Inferior parietal cortex (tissue), 1 donor: ENCODE data around the gene PCSK4.

Experiments
- DNase-seq: peaks from one replicate; pipeline ENCODE4 v3.0.0-alpha.2; 2016; ENCODE audit errors: extremely low spot score

PCSK4 gene

DNA sequence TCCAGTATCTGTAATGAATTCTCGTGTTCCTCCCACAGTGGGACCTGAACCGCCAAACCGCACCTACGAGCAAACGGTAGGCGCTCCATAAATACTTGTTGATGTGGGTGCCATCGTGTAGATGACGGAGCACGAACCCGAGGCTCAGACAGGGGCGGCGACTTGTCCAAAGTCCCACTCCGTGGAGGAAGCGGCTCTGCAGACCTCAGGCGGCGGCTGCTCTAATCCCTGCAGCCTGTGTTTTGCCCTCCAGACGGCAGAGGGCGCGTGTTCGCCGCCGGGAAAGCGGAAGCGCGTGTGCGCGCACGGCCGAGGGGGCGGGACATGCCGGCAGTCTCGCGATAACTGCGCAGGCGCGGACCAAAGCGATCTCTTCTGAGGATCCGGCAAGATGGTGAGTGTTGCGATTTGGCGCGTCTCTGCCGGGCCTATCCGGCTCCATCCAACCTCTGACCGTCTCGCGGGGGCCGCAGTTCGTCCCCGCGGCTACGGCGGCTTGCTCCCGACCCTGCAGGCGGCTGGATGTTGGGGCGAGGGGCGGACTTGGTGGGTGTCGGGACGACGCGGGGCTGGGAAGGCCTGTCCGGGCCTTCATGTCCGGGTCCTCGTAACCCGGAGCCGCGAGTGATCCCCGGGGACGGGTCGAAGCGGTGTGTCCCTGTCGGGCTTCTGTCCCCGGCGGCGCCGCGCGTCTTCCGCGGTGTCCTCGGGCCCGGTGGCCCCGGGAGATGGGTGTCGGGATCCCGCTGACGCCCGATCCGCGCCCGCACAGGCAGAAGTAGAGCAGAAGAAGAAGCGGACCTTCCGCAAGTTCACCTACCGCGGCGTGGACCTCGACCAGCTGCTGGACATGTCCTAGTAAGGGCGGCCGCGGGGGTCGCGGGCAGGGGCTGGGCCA, 51.9 kb downstream of the PCSK4 start, which contains the start of gene RPS15:
Gene RPS15 (plus strand): TSS at position 362 of the 898 bp plus-strand sequence. CDS start 30 bp downstream, at position 392.
- DNase-seq = peak; percentile 94

DNA sequence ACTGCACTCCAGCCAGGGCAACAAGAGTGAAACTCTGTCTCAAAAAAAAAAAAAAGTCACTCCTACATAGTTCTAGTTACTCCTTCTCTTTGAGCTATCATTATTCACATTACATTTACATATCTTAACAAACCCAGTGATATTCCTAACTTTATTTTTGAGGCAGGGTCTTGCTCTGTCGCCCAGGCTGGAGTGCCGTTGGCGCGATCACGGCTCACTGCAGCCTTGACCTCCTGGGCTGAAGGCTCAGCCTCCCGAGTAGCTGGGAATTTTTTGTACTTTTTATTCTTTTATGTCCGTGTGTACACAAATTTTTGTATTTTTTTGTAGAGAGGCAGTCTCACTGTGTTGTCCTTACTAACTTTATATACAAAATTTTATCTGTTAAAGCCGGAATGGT, 52.5 kb downstream of the PCSK4 start:
- no peak for DNase-seq

DNA sequence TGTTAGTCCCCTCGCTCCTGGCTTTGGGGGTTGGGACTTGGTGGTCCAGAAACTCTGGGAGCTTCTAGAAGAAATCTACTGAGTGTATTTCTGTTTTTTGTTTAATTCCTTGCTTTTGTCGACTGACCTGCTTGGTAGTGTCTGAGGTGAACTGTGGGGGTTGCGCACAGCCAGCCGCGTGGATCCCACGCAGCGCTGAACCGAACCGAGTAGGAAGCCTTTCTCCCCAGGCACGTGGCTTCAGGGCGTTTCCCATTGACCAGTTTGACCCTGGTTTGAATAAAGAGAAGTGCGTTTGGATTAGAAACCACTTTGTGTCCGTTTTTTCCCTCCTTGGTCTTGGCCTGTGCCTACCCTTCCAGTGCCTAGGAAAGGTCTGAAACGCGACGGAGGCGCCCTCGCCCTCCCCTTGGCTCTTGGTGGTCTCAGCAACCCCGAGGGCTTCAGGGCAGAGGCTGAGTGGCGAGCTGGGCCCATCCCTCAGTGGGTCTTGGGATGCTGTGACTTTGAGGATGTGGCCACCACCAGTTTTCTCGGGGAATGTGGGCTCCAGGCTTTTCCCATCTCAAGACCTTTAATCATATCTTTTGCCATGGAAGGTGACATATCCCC, 54.7 kb downstream of the PCSK4 start:
- DNase-seq = no peak

DNA sequence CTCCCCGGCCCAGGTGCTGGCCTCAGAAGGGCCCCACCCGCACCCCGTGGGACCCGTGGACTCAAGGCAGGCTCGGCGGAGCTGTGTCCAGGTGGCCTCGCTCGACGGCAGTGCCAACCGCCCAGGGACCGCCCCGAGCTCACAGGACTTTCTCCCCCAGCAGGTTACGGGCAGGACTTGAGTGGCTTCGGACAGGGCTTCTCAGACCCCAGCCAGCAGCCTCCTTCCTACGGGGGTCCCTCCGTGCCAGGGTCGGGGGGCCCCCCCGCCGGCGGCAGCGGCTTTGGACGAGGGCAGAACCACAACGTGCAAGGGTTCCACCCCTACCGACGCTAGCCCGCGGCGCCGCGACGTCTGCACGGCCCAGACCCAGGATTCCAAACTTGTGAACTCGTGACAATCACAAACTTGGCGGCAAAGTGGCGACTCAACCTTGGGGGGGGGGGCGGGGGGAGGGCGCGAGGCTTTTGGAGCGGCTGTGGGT, 55.5 kb downstream of the PCSK4 start:
- DNase-seq = no peak

DNA sequence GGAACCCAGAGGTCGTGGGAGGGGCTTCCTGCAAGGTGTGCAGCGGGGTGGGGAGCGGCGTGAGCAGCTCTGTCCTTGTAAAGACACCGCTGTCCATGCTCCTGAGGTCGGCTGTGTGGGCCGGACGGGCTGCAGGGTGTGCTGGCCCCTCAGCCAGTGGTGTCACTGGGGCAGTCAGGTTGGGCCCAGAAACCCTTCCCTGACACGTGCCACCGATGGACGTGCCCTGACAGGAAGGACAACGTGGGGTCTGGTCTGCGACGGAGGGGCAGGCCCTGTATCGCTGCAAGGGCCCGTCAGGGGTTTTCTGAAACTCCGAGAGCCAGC, 56.1 kb downstream of the PCSK4 start:
- no peak for DNase-seq

DNA sequence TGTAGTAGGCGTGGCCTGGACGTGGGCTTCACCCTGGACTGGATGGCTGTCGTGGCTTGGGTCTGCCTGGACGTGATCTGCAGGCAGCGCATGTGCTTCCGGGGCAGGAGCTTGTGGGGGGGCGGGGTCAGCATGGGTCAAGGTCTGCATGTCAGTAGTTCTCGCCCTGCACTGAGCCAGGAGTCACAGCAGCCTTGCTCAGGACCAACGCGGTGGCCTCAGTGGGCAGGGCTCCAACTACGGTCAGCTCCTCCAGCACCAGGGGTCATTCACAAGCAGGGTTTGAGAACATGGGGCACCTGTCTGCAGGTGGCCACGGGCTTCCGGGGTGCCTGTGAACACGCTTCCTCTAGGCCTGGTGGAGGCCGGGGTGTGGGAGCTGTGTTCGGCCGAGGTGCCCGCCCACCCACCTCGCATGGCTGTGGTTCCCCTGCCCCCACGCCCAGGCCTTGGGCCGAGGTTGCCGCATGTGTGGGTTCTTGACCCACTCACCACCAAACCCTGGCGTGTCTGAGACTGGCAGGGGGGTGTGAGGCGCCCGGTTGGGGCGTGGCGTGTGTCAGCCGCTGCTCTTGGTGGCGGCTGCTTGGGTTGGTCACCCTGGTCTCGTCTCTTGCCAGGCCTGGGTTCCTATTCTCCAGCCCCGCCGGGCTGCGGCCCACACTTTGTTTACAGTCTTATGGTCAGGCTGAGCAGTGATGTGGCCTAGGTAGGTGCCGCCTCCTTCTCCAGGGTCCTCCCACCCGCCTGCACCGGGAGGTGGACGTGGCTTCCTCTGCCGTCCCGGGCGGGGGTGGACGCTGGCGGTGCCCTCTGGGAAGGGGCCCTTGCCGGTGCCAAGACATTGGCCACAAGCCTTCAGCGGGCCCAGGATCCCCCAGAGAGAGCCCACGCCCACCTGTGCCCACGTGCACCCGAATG, 56.8 kb downstream of the PCSK4 start:
- DNase-seq = no peak

DNA sequence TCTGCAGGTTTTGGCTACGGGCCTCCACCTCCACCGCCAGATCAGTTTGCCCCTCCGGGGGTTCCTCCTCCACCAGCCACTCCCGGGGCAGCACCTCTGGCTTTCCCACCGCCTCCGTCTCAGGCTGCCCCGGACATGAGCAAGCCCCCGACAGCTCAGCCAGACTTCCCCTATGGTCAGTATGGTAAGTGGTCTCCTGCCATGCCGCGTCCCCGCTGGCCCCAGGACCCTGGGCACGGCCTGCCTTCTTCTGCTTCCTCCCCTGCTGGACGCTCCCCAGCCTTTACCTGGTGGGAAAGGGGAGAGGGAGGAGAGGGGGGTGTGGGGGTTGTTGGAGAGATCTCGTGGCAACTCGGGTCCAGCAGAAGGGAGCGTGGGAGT, 57.7 kb downstream of the PCSK4 start:
- no peak for DNase-seq

DNA sequence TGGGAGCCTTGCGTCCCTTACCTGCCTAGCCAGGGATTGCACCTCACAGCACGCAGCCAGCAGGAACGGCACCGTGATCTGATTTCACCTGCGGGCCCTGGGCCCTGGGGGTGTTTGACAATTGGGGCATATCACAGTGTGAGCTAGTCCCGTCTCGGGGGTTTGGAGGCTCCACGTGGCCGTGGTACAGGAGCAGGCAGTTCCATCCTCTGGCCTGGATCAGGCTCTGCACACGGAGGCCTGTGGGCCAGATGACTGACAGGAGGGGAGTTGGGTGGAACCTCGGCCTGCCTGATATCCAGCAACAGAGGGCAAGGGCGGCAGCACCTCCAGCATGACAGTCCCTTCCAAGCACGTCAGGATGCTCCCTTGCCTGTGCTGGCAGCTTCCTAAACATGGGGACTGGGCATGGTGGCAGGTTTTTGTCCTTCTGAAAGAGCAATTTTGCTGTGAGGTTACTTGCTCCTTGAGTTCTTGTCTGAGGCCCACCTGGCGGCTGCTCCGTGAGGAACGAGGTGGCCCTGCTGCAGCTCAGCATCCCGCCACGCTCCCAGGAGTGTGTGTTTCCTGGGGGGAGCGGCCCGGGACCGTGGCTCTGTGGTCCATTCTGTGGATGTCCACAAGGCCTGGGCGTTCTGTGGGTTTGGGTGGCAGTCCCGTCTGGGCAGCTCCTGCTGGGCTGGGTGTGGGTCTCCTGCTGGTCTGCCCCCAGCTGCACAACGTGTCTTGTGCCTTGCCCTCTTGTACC, 58.2 kb downstream of the PCSK4 start:
- no peak for DNase-seq
